ENCODE measurements around the gene IL1F10. TPM values are rescaled to one million over a fixed set of nuclear protein-coding genes. Genes with fewer than 3 reads are reported as not detected.

IL1F10 gene
- total RNA-seq, 1 donor from 2014 or later = not detected

DNA sequence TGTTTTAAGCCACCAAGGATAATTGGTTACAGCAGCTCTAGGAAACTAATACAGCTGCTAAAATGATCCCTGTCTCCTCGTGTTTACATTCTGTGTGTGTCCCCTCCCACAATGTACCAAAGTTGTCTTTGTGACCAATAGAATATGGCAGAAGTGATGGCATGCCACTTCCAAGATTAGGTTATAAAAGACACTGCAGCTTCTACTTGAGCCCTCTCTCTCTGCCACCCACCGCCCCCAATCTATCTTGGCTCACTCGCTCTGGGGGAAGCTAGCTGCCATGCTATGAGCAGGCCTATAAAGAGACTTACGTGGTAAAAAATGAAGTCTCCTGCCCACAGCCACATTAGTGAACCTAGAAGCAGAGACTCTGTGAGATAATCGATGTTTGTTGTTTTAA lies 3.5 kb upstream of the IL1F10 start:
- H3K4me1 Mint-ChIP-seq = no peaks in the 10 kb centered on the region
- intact Hi-C loops (cut with micrococcal nuclease) = no loop called here
- peaks cover 15% of the 10 kb centered on the region for H3K27me3 Mint-ChIP-seq
- no peaks in the 10 kb centered on the region for H3K36me3 Mint-ChIP-seq (ENCODE audit: low read depth)
- no peak for DNase-seq
- H3K9me3 Mint-ChIP-seq = peaks cover 6% of the 10 kb centered on the region
- no peak overlapping the region for H3K4me3 Mint-ChIP-seq
- H3K27ac Mint-ChIP-seq = no peak overlapping the region

DNA sequence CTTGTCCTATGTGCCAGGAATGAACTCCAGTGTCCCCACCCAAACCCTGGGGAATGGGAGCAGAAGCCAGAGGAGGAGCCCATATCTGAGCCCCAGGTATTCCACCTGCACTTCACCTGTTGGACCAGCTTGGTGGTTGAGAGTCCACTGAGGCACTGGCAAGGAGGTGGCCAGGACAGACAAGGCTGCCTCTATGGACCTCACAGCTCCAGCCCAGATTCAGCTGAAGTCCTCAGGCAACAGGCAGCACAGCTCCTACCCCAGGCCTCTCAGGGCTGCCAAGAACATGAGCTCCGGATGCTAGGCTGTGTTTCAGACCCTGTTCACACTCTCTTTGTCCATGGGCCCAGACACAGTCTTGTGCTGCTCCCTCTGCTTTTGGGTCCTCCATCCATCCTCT lies 2.9 kb upstream of the IL1F10 start:
- H3K36me3 Mint-ChIP-seq (ENCODE audit: low read depth) = no peaks in the 10 kb centered on the region
- H3K27me3 Mint-ChIP-seq = peaks cover 20% of the 10 kb centered on the region
- H3K27ac Mint-ChIP-seq = no peak overlapping the region
- H3K9me3 Mint-ChIP-seq = peaks cover 6% of the 10 kb centered on the region
- no peak for DNase-seq
- H3K4me1 Mint-ChIP-seq = no peaks in the 10 kb centered on the region
- intact Hi-C loops (cut with micrococcal nuclease) = no loop called here
- no peak overlapping the region for H3K4me3 Mint-ChIP-seq

DNA sequence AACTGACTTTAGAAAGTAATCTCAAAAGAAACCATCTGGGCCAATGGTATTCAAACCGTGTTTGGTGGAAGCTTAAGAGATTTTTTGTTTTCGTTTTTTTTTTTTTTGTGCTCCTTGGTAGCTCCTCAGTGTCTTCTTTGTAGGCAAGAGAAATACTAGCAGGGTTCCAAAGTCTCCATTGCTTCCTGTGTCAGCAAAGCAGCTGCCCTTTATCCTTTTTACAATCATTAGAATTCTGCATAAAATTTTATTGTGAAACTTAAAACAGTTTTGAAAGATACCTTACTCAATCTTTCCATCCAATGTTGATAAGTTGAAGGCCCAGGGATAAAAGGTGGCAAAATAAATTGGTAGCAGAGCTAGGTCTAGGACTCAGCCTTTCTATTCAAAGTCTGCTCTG lies 479 bp downstream of the IL1F10 start:
- H3K27me3 Mint-ChIP-seq = peaks cover 20% of the 10 kb centered on the region
- no peak overlapping the region for H3K27ac Mint-ChIP-seq
- DNase-seq = no peak
- no peak overlapping the region for H3K4me3 Mint-ChIP-seq
- H3K36me3 Mint-ChIP-seq (ENCODE audit: low read depth) = no peaks in the 10 kb centered on the region
- intact Hi-C loops (cut with micrococcal nuclease) = no loop called here
- peaks cover 6% of the 10 kb centered on the region for H3K9me3 Mint-ChIP-seq
- H3K4me1 Mint-ChIP-seq = no peaks in the 10 kb centered on the region

DNA sequence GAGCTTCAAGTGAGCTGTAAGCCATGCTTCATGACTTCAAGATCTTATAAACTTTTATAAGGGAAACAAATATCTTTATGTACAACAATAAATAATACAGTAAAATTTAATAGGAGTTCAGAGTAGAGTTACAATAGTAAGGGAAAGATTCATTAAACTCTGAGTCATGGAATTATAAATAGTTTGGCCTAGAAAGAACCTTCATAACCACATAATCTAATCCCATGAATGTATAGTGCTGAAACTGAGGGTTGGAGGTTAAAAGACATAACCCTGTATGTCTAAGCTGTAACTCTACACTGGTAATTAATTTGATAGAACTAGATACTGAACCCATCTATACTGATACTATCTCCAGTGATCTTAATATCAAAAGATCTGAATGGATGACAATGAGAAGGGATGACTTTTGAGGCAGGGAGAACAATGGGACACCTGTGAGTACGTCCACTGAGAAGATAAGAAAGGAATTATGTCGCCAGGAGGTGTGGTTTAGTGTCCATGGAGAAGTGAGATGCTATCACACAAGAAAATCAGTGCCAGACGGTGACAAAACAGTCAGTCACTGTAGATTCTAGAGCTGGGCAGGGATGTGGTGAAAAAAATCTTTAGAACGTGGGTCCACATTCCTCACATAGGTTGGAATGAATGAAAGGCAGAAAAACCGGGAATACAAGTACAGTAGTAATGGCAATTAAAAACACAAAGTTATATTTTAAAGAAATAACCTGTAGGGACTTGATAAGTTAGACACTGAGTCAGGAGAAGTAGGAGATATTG lies 1.1 kb downstream of the IL1F10 start:
- Mint-ChIP-seq H3K27ac (no peak overlapping the region), H3K36me3 (ENCODE audit: low read depth) (no peaks in the 10 kb centered on the region), H3K4me3 (no peak overlapping the region), H3K27me3 (peaks cover 17% of the 10 kb centered on the region), H3K9me3 (peaks cover 6% of the 10 kb centered on the region), H3K4me1 (no peaks in the 10 kb centered on the region)
- intact Hi-C loops (cut with micrococcal nuclease) = no loop called here
- no peak for DNase-seq

GRCh38 chr2:113069676-113070605 lies 2.2 kb downstream of the IL1F10 start:
- Mint-ChIP-seq H3K9me3 (peaks cover 6% of the 10 kb centered on the region), H3K4me3 (no peak overlapping the region), H3K27ac (no peak overlapping the region), H3K36me3 (ENCODE audit: low read depth) (no peaks in the 10 kb centered on the region), H3K4me1 (peaks cover 1% of the 10 kb centered on the region), H3K27me3 (peaks cover 16% of the 10 kb centered on the region)
- intact Hi-C loops (cut with micrococcal nuclease) = no loop called here
- DNase-seq = no peak

DNA sequence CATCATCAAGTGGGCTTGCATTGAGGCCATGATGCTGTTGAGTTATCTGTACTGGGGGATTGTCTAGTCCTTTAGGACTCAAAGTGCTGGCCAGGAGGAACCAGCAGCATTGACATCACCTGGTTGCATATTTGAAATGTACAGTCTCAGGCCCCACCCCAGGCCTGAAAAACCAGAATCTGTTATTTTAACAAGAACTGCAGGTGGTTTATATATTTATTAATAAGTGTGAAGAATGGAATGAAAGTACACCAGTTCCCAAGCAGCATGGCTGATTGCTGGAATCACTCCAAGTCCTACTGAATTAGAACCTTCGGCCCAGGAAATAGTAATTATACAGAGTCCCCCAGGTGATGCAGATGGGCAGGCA lies 2.8 kb downstream of the IL1F10 start:
- H3K4me1 Mint-ChIP-seq = peaks cover 6% of the 10 kb centered on the region
- peaks cover 16% of the 10 kb centered on the region for H3K27me3 Mint-ChIP-seq
- H3K27ac Mint-ChIP-seq = no peak overlapping the region
- peaks cover 6% of the 10 kb centered on the region for H3K9me3 Mint-ChIP-seq
- H3K4me3 Mint-ChIP-seq = no peak overlapping the region
- H3K36me3 Mint-ChIP-seq (ENCODE audit: low read depth) = no peaks in the 10 kb centered on the region
- no peak for DNase-seq
- intact Hi-C loops (cut with micrococcal nuclease) = no loop called here

GRCh38 chr2:113072584-113072983 lies 4.8 kb downstream of the IL1F10 start:
- H3K27ac Mint-ChIP-seq = no peak overlapping the region
- H3K4me3 Mint-ChIP-seq = no peak overlapping the region
- peaks cover 11% of the 10 kb centered on the region for H3K4me1 Mint-ChIP-seq
- H3K9me3 Mint-ChIP-seq = no peaks in the 10 kb centered on the region
- no peak for DNase-seq
- intact Hi-C loops (cut with micrococcal nuclease) = no loop called here
- peaks cover 22% of the 10 kb centered on the region for H3K27me3 Mint-ChIP-seq
- H3K36me3 Mint-ChIP-seq (ENCODE audit: low read depth) = no peaks in the 10 kb centered on the region

DNA sequence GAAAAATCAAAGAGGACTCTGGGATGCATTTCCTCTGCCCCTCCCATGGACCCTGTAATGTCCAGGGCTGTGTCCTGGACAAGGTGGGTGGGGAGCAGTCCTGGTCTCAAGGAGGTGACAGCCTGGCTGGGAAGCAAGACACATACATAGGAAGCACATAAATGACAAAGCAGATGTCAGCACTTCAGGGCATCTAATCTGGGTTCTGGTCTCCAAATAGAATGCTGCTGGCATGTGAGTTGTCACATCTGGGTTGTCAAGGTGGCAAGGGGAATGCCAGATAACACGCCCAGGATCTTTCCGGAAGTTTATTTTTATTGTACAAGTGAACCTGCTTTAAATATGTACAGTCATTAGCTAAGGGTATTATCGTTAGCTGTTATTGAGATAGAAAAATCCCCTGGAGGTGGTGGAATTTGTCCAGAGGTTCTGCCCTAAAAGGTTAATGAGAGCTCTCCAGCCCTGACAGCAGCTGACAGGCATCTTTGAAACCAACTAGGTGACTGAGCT lies 5.6 kb downstream of the IL1F10 start:
- no peak for DNase-seq
- Mint-ChIP-seq H3K36me3 (ENCODE audit: low read depth) (no peaks in the 10 kb centered on the region), H3K27ac (no peak overlapping the region), H3K4me3 (no peak overlapping the region), H3K9me3 (no peaks in the 10 kb centered on the region), H3K27me3 (peaks cover 22% of the 10 kb centered on the region), H3K4me1 (peaks cover 11% of the 10 kb centered on the region)
- intact Hi-C loops (cut with micrococcal nuclease) = no loop called here

DNA sequence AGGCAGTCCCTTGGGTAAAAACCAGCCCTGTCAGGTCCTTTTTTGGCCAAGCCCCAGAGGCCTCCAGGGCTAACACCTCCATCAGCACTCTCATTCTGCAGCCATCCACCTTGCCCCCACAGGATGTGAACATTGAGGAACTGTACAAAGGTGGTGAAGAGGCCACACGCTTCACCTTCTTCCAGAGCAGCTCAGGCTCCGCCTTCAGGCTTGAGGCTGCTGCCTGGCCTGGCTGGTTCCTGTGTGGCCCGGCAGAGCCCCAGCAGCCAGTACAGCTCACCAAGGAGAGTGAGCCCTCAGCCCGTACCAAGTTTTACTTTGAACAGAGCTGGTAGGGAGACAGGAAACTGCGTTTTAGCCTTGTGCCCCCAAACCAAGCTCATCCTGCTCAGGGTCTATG lies 7.3 kb downstream of the IL1F10 start:
- H3K4me3 Mint-ChIP-seq = no peak overlapping the region
- H3K27me3 Mint-ChIP-seq = peaks cover 11% of the 10 kb centered on the region
- no peaks in the 10 kb centered on the region for H3K9me3 Mint-ChIP-seq
- intact Hi-C loops (cut with micrococcal nuclease) = loop anchor here (5.0 kb wide), 1 partner anchor 317 kb away; no protein-coding TSS in a partner anchor
- no peak overlapping the region for H3K27ac Mint-ChIP-seq
- peaks cover 14% of the 10 kb centered on the region for H3K4me1 Mint-ChIP-seq
- DNase-seq = peak; percentile 63
- H3K36me3 Mint-ChIP-seq (ENCODE audit: low read depth) = no peaks in the 10 kb centered on the region

DNA sequence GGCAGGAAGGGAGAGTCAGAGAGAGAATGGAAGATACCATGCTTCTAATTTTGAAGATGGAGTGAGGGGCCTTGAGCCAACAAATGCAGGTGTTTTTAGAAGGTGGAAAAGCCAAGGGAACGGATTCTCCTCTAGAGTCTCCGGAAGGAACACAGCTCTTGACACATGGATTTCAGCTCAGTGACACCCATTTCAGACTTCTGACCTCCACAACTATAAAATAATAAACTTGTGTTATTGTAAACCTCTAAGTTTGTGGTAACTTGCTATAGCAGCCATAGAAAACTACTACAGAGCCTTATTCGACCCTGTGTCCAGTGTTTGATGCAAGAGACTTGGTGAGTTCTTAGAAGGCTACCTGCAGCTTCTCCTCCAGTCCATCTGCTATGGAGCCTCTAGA lies 7.8 kb downstream of the IL1F10 start:
- Mint-ChIP-seq H3K9me3 (no peaks in the 10 kb centered on the region), H3K36me3 (ENCODE audit: low read depth) (no peaks in the 10 kb centered on the region), H3K4me3 (no peak overlapping the region), H3K27ac (no peak overlapping the region), H3K4me1 (peaks cover 15% of the 10 kb centered on the region), H3K27me3 (peaks cover 11% of the 10 kb centered on the region)
- no peak for DNase-seq
- intact Hi-C loops (cut with micrococcal nuclease) = loop anchor here (5.0 kb wide), 1 partner anchor 317 kb away; no protein-coding TSS in a partner anchor

DNA sequence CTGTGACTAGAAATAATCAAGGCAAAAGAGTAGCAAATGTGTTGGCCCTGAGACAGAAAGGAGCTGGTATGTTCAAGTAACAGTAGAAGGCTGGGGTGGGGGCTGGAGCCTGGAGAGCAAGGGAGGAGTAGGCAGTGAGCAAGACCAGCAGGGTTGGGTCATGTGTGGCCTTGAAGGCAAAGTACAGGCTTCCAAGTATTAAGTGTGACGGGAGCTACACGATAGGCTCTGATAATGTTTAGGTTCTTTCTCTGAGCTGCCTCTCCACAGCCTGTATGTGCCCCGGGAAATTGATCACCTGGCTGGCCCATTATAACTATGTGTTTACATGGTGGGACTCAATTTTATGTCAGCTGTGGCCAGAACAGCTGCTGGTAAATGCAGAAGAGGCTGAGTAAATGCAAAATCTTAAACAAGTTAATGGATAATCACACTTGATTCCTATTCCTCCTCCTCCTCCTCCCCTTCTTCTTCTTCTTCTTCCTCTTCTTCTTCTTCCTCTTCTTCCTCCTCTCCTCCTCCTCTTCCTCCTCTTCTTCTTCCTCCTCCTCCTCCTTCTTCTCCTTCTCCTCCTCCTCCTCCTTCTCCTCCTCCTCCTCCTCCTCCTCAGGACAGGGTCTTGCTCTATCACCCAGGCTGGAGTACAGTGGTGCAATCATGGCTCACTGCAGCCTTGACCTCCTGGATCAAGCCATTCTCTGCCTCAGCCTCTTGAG lies 9.3 kb downstream of the IL1F10 start:
- DNase-seq = no peak
- Mint-ChIP-seq H3K27me3 (peaks cover 14% of the 10 kb centered on the region), H3K27ac (no peak overlapping the region), H3K9me3 (no peaks in the 10 kb centered on the region), H3K36me3 (ENCODE audit: low read depth) (no peaks in the 10 kb centered on the region), H3K4me1 (peaks cover 18% of the 10 kb centered on the region), H3K4me3 (no peak overlapping the region)
- intact Hi-C loops (cut with micrococcal nuclease) = loop anchor here (5.0 kb wide), 1 partner anchor 315 kb away; no protein-coding TSS in a partner anchor

GRCh38 chr2:113077921-113078320 lies 10.2 kb downstream of the IL1F10 start:
- H3K4me1 Mint-ChIP-seq = peaks cover 18% of the 10 kb centered on the region
- H3K27ac Mint-ChIP-seq = no peak overlapping the region
- no peak overlapping the region for H3K4me3 Mint-ChIP-seq
- H3K9me3 Mint-ChIP-seq = no peaks in the 10 kb centered on the region
- intact Hi-C loops (cut with micrococcal nuclease) = loop anchor here (5.0 kb wide), 1 partner anchor 314 kb away; no protein-coding TSS in a partner anchor
- no peaks in the 10 kb centered on the region for H3K36me3 Mint-ChIP-seq (ENCODE audit: low read depth)
- peaks cover 14% of the 10 kb centered on the region for H3K27me3 Mint-ChIP-seq
- no peak for DNase-seq

DNA sequence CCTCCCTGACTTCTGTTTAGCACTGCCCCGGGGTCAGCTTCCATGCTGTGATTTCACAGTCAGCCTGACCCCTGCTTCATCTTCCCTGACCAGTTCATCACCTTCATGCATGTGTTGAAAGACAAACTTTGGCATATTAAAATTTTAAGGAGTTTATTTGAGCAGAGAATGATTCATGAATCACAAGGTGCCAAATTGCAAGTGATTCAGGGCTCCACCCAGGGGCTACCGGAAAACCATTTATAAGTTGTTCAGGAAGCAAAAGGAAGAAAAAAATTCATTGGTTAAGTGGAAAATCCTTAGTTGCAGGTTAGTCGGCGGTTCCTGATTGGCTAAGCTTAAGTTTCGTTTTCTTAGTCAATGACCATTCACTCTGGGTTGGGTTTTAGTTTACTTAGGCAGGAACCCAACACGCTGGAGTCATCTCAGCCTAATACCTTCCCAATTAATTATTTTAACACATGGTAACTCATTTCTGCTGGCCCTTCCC lies 10.6 kb downstream of the IL1F10 start:
- Mint-ChIP-seq H3K4me1 (peaks cover 22% of the 10 kb centered on the region), H3K9me3 (no peaks in the 10 kb centered on the region), H3K27me3 (peaks cover 15% of the 10 kb centered on the region), H3K4me3 (no peak overlapping the region), H3K27ac (no peak overlapping the region), H3K36me3 (ENCODE audit: low read depth) (no peaks in the 10 kb centered on the region)
- intact Hi-C loops (cut with micrococcal nuclease) = loop anchor here (5.0 kb wide), 1 partner anchor 314 kb away; no protein-coding TSS in a partner anchor
- DNase-seq = no peak
